OCI-LY3 (cell line): ENCODE measurements around the gene ABI3BP.

Source experiments
- H2AFZ ChIP-seq: fragments of 200-600, 300-600 bp; shearing (Covaris generic); 2 replicates; pipeline ENCODE4 v1.6.0; 2014; ENCODE audit warnings: antibody characterized with exemption, low read depth, low read length
- H3K27ac ChIP-seq: fragments of 200-600, 300-600 bp; sonication (generic); 2 replicates; pipeline ENCODE4 v1.5.1; 2014; ENCODE audit warnings: mild to moderate bottlenecking, low read length, moderate library complexity, mixed read lengths
- H3K27me3 ChIP-seq: fragments of 200-600, 300-600 bp; sonication (generic); 2 replicates; pipeline ENCODE4 v1.6.1; 2014; ENCODE audit warnings: low read depth, low read length, mixed read lengths
- H3K36me3 ChIP-seq: fragments of 200-600, 300-600 bp; sonication (generic); replicated peaks from 2 replicates; pipeline ENCODE3; 2014; ENCODE audit warnings: low read depth, low read length, mixed read lengths
- H3K4me1 ChIP-seq: fragments of 300-600, 200-600 bp; sonication (generic); 2 replicates; pipeline ENCODE4 v1.6.1; 2014; ENCODE audit warnings: low read length, mixed read lengths
- H3K4me2 ChIP-seq: fragments of 200-600, 300-600 bp; sonication (generic); 2 replicates; pipeline ENCODE4 v1.6.1; 2014; ENCODE audit warnings: low read length, mixed read lengths
- H3K4me3 ChIP-seq: fragments of 300-600, 200-600 bp; sonication (generic); 2 replicates; pipeline ENCODE4 v1.5.1; 2014; ENCODE audit warnings: antibody characterized with exemption, mild to moderate bottlenecking, low read length, moderate library complexity
- H3K79me2 ChIP-seq: fragments of 300-600, 200-600 bp; shearing (Covaris generic); 2 replicates; pipeline ENCODE4 v1.6.1; 2014; ENCODE audit warnings: mild to moderate bottlenecking, low read length, mixed read lengths
- H3K9ac ChIP-seq: fragments of 300-600, 200-600 bp; shearing (Covaris generic); 2 replicates; pipeline ENCODE4 v1.6.0; 2014; ENCODE audit warnings: mild to moderate bottlenecking, low read length, moderate library complexity
- H3K9me3 ChIP-seq: fragments of 200-600, 300-600 bp; shearing (Covaris generic); 2 replicates; pipeline ENCODE4 v1.6.1; 2014; ENCODE audit warnings: low read length, mixed read lengths; ENCODE audit not compliant: insufficient read depth
- H4K20me1 ChIP-seq: fragments of 200-600, 300-600 bp; sonication (generic); 2 replicates; pipeline ENCODE4 v1.6.1; 2016; ENCODE audit warnings: low read length, mixed read lengths; ENCODE audit not compliant: insufficient read depth
- EZH2phosphoT487 ChIP-seq: fragments of 200-600 bp; shearing (Covaris generic); IDR thresholded peaks from 2 replicates; pipeline ENCODE4 v1.6.1; 2018; ENCODE audit warnings: antibody characterized with exemption, mixed run types, low read depth
- TF ChIP-seq, protein P1 (sequence below): fragments of 200-600, 300-600 bp; sonication (generic); IDR thresholded peaks from 2 replicates; pipeline ENCODE4 v1.5.1; 2014; ENCODE audit warnings: antibody characterized with exemption, low read length, low read depth

Gene ABI3BP

DNA sequence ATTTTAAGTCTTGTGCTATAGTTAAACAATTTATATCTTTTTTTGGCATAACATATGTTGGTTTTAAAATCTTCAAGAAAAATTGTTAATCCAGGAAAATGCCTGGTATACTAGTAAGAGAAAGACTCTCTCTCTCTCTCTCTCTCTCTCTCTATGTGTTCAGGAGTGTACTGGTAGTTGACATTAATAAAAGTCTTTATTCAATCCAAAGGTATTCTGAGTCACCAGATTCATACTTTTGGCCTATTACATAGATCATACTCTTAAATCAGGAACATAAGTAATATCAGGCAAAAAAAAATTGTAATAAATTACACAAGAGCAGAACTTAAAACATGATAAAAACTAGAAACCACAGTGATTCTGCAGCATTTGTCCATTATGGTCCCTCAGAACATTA lies 213.7 kb downstream of the ABI3BP start:
- Histone ChIP-seq H3K4me1 (no peaks in the 10 kb centered on the region), H3K79me2 (no peaks in the 10 kb centered on the region), H3K4me2 (no peak overlapping the region), H3K9ac (no peak overlapping the region), H3K4me3 (no peak overlapping the region), H3K27ac (no peak overlapping the region), H3K36me3 (no peaks in the 10 kb centered on the region), H3K9me3 (no peaks in the 10 kb centered on the region), H3K27me3 (no peaks in the 10 kb centered on the region), H2AFZ (no peak overlapping the region), H4K20me1 (no peaks in the 10 kb centered on the region)
- TF ChIP-seq, protein P1, sequence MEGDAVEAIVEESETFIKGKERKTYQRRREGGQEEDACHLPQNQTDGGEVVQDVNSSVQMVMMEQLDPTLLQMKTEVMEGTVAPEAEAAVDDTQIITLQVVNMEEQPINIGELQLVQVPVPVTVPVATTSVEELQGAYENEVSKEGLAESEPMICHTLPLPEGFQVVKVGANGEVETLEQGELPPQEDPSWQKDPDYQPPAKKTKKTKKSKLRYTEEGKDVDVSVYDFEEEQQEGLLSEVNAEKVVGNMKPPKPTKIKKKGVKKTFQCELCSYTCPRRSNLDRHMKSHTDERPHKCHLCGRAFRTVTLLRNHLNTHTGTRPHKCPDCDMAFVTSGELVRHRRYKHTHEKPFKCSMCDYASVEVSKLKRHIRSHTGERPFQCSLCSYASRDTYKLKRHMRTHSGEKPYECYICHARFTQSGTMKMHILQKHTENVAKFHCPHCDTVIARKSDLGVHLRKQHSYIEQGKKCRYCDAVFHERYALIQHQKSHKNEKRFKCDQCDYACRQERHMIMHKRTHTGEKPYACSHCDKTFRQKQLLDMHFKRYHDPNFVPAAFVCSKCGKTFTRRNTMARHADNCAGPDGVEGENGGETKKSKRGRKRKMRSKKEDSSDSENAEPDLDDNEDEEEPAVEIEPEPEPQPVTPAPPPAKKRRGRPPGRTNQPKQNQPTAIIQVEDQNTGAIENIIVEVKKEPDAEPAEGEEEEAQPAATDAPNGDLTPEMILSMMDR: no peak
- TF ChIP-seq EZH2phosphoT487: no peak

DNA sequence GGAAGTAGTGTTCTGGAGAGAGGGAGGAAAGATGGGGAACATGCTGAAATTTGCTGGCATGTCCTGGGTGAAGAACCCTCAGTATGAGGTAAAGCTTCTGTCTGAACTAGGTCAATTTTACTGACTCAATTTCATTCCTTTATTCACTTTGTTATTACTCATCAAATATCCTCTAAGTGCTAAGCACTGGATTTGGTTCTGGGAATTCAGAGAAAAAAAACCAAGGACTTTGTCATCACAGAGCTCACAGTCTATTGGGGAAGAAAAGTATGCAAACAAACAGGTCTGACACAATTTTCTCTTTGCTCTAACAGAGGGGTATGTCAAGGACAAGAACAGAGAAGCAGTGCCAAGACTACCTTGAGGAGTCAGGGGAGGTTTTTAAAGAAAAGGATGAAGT lies 215.9 kb downstream of the ABI3BP start:
- H3K4me1 ChIP-seq: no peaks in the 10 kb centered on the region
- H3K4me2 ChIP-seq: no peak overlapping the region
- H3K79me2 ChIP-seq: no peaks in the 10 kb centered on the region

DNA sequence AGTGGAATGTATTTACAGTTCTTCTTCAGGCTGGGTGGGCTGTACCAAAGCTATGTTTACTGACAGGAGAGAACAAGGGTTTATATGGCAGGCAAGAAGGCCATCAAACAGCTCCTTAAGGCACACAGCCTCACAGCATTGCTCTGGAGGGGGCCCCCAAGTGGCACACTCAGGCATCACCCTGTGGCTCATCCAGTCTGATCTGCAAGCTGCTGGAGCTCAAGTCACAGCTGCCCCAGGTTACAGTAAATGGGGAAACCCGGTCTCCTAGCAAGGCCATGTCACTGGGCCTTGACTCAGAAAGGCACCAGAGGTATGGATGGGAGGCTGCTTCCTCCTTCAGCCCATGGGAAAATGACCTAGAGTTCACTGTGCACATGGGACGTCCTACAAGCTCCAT lies 216.5 kb downstream of the ABI3BP start:
- no peaks in the 10 kb centered on the region for H3K36me3 ChIP-seq
- no peak overlapping the region for H3K4me2 ChIP-seq
- H3K4me3 ChIP-seq: no peak overlapping the region
- no peaks in the 10 kb centered on the region for H4K20me1 ChIP-seq
- H3K4me1 ChIP-seq: no peaks in the 10 kb centered on the region
- no peak overlapping the region for H3K27ac ChIP-seq
- H3K9me3 ChIP-seq: no peaks in the 10 kb centered on the region
- no peak for TF ChIP-seq EZH2phosphoT487
- TF ChIP-seq, protein P1: peak; percentile 12; the same call in 1 of the 2 replicates
- no peak overlapping the region for H2AFZ ChIP-seq
- no peaks in the 10 kb centered on the region for H3K79me2 ChIP-seq
- H3K27me3 ChIP-seq: no peaks in the 10 kb centered on the region
- no peak overlapping the region for H3K9ac ChIP-seq

More for the DNA sequence above, 215.9 kb downstream of the ABI3BP start:
- Histone ChIP-seq H3K9me3 (no peaks in the 10 kb centered on the region), H3K27ac (no peak overlapping the region), H3K36me3 (no peaks in the 10 kb centered on the region), H3K4me3 (no peak overlapping the region), H4K20me1 (no peaks in the 10 kb centered on the region), H2AFZ (no peak overlapping the region), H3K27me3 (no peaks in the 10 kb centered on the region), H3K9ac (no peak overlapping the region)
- TF ChIP-seq, protein P1: no peak
- TF ChIP-seq EZH2phosphoT487: no peak

DNA sequence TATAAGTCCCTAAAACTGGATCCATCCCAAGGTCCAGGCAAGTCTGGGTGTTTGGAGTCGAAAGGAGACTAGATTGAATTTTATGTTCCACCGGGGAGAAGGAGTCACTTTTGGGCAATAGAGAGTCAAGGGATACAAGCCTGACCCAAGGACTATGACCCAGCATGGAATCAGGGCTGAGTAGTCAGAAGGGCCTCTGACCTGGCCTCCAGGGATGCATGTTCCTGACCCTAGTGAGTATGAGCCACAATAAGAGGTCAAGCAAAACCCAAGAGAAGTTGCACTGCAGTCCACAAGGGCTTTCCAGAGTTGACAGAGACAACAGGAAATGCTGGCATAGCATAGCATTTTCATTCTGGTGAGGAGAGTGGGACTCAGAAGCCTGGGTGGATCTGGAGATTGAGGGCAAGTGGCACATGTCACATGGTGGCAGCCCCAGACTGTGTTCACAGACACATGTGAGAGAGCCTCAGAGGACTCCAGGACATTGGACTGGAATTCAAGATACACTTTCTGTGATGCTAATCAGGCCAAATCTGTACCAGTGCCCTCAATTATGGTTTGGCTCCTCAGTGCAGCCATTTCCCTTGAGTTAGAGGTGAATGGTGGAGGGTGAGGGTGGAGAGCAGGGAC lies 217.0 kb downstream of the ABI3BP start:
- no peak overlapping the region for H3K4me3 ChIP-seq
- H3K79me2 ChIP-seq: no peaks in the 10 kb centered on the region
- H3K9me3 ChIP-seq: no peaks in the 10 kb centered on the region
- H3K4me1 ChIP-seq: no peaks in the 10 kb centered on the region
- no peak overlapping the region for H2AFZ ChIP-seq
- H3K36me3 ChIP-seq: no peaks in the 10 kb centered on the region
- H4K20me1 ChIP-seq: no peaks in the 10 kb centered on the region
- no peaks in the 10 kb centered on the region for H3K27me3 ChIP-seq
- no peak for TF ChIP-seq EZH2phosphoT487
- TF ChIP-seq, protein P1: no peak
- H3K4me2 ChIP-seq: no peak overlapping the region
- no peak overlapping the region for H3K9ac ChIP-seq
- no peak overlapping the region for H3K27ac ChIP-seq
